Measurements from ENCODE around the gene NRG2.

NRG2 gene

DNA sequence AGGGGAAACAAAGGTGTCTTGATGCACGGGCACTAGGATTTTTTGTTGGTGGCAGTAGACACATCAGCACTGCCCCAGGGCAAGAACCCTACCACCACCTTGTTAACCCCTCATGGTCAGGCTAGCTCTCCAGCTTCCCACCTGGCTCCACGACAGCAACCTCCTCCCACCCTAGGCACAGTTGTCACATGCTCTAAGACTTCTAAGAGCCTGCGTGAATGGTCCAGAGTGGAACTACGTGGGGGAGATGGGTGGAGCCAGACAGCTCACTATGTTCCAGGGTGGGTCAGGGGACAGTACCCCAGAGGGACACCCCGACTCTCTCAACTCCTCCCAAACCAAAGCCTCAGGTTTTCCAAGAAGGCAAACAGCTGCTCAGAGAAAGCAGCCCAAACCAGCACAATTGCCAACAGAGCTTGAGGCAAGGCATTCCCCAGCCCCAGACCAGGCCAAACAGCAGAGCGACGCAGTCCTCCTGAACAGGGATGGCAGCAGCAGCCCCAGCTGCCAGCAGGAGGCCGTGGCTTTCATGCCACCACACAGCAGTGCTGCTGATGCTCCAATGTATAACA, 78.0 kb downstream of the NRG2 start:
- Histone ChIP-seq H3K27me3 (ENCODE audit: control insufficient read depth, insufficient read depth, low read length) (peaks cover 12% of the 10 kb centered on the region), H3K4me3 (ENCODE audit: low read depth, low read length) (no peak overlapping the region), H3K9me3 (ENCODE audit: control insufficient read depth, insufficient read depth, low read length) (no peaks in the 10 kb centered on the region), H3K9ac (ENCODE audit: low read depth, low read length) (no peak overlapping the region), H3K36me3 (ENCODE audit: control insufficient read depth, insufficient read depth, low read length) (no peaks in the 10 kb centered on the region), H3K4me1 (ENCODE audit: control insufficient read depth, insufficient read depth, low read length) (no peaks in the 10 kb centered on the region)

DNA sequence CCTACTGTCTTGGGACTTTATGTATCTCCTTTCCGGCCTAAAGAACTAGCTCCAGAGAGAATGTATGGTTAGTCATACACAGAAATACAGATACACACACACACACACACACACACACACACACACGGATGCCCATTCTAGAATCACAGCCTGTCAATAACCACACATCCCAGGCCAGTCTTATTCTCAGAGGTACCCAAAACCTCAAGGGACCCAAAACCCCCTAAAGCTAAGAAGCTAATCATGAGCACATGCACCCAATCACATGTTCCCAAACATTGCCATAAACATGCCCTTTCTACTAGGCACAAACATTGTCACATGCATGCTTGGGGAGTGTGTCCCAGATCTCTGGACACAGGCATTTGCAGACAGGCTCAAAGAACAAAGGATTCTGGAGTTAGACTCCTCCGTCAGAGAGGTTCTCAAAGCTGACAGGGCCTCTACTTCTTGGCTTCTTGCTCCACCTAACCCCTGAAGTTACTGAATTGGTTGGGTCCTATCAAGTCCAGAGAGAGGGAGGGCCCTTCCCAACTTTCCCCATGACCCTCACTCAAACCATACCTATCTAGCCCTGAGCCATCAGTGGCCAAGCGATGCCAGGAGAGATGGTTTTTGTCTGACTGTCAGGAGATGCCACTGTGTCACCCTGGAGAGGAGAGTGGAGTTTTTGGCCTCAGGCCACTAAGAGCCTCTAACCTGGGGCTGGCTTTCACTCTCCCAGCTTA, 78.7 kb downstream of the NRG2 start:
- Histone ChIP-seq H3K9ac (ENCODE audit: low read depth, low read length) (no peak overlapping the region), H3K9me3 (ENCODE audit: control insufficient read depth, insufficient read depth, low read length) (no peaks in the 10 kb centered on the region), H3K27me3 (ENCODE audit: control insufficient read depth, insufficient read depth, low read length) (peaks cover 11% of the 10 kb centered on the region), H3K36me3 (ENCODE audit: control insufficient read depth, insufficient read depth, low read length) (no peaks in the 10 kb centered on the region), H3K4me1 (ENCODE audit: control insufficient read depth, insufficient read depth, low read length) (no peaks in the 10 kb centered on the region), H3K4me3 (ENCODE audit: low read depth, low read length) (no peak overlapping the region)

DNA sequence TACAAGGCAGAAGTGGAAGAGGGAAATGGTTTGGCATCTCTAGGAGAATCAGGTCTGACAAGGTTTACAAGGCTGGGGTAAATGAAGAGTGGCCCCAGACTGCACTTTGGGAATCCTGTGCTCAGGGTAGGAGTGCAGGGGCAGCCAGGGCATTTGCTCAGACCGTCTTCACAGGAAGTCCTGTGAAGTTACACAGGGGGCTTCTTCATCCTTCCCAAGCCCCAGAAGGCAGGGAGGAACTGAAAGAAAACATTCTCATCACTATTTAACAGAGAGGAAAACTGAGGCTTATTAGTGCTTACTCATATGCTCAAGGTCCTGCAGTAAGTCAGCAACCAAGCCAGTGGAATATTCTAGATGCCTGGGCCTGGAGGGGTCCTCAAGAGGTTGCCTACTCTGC, 80.7 kb downstream of the NRG2 start:
- Histone ChIP-seq H3K9ac (ENCODE audit: low read depth, low read length) (no peak overlapping the region), H3K9me3 (ENCODE audit: control insufficient read depth, insufficient read depth, low read length) (no peaks in the 10 kb centered on the region), H3K36me3 (ENCODE audit: control insufficient read depth, insufficient read depth, low read length) (no peaks in the 10 kb centered on the region), H3K4me3 (ENCODE audit: low read depth, low read length) (no peak overlapping the region), H3K27me3 (ENCODE audit: control insufficient read depth, insufficient read depth, low read length) (peaks cover 6% of the 10 kb centered on the region), H3K4me1 (ENCODE audit: control insufficient read depth, insufficient read depth, low read length) (no peaks in the 10 kb centered on the region)

DNA sequence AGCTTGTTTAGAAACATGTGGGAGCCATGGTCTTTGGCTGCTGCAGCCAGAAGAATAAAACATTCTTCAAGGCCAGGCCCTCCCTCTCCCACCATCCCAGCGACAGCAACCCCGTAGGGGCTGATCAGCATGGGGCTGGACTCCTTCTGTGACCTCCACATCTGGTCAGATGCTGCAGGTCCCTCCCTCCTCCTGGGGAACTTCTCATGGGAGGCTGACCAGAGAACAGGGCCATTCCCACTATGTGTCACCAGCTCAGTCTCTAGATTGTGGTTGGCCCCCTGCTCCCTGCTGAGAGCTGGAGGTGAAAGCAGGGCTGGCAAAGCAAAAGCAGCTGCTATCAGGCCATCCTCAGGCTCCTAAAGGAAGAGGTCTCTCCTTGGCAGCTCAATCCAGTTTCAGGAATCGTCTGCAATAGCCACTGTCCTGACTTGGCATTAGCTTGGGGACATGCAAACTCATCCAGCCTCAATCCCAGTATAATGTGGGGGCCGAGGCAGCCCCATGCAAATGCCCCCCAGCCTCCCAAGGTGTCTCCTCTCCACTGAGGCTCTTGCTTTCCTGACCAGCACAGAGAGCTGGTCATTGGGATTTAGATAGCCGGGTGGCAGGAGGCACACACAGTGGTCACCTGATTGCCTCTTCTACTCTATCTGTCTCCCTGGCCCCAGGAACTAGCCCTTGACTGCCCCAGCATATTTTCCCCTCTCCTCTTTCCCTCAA, 81.5 kb downstream of the NRG2 start:
- Histone ChIP-seq H3K27me3 (ENCODE audit: control insufficient read depth, insufficient read depth, low read length) (peaks cover 6% of the 10 kb centered on the region), H3K36me3 (ENCODE audit: control insufficient read depth, insufficient read depth, low read length) (no peaks in the 10 kb centered on the region), H3K4me1 (ENCODE audit: control insufficient read depth, insufficient read depth, low read length) (no peaks in the 10 kb centered on the region), H3K4me3 (ENCODE audit: low read depth, low read length) (no peak overlapping the region), H3K9ac (ENCODE audit: low read depth, low read length) (no peak overlapping the region), H3K9me3 (ENCODE audit: control insufficient read depth, insufficient read depth, low read length) (no peaks in the 10 kb centered on the region)

DNA sequence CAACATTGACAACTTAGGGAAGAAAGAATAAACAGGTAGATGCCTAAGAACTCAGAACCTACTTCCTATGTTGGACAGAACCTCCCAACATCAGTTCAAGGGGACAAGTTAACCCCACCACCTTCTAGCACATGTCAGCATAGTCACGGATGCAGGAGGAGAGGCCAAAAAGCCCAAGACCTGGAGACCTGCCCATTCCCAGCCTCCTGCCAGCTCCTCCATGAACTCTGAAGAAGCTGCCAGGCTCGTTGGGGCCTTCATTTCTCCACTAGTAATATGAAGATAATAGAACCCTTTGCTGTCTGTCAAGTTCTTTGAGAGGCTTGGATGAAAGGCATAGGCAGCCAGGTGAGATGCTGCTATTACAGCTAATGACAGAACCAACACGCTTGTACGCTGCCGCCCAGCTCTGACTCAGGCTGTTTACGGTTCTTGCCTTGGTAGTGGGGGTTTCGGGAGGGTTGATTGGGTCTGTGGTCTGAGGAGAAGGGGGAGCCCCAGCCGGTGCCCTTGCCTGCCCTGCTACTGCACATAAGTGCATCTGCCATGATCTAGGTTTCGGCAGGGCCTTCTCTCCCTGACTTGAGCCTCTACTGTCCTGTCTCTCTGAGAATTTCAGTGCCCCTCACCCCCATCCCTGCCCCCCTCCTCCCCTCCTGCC, 82.2 kb downstream of the NRG2 start:
- H3K9me3 ChIP-seq (ENCODE audit: control insufficient read depth, insufficient read depth, low read length), result no peaks in the 10 kb centered on the region
- no peak overlapping the region for H3K9ac ChIP-seq (ENCODE audit: low read depth, low read length)
- peaks cover 6% of the 10 kb centered on the region for H3K27me3 ChIP-seq (ENCODE audit: control insufficient read depth, insufficient read depth, low read length)
- H3K36me3 ChIP-seq (ENCODE audit: control insufficient read depth, insufficient read depth, low read length), result no peaks in the 10 kb centered on the region
- H3K4me1 ChIP-seq (ENCODE audit: control insufficient read depth, insufficient read depth, low read length), result peaks cover 2% of the 10 kb centered on the region
- H3K4me3 ChIP-seq (ENCODE audit: low read depth, low read length), result no peak overlapping the region

DNA sequence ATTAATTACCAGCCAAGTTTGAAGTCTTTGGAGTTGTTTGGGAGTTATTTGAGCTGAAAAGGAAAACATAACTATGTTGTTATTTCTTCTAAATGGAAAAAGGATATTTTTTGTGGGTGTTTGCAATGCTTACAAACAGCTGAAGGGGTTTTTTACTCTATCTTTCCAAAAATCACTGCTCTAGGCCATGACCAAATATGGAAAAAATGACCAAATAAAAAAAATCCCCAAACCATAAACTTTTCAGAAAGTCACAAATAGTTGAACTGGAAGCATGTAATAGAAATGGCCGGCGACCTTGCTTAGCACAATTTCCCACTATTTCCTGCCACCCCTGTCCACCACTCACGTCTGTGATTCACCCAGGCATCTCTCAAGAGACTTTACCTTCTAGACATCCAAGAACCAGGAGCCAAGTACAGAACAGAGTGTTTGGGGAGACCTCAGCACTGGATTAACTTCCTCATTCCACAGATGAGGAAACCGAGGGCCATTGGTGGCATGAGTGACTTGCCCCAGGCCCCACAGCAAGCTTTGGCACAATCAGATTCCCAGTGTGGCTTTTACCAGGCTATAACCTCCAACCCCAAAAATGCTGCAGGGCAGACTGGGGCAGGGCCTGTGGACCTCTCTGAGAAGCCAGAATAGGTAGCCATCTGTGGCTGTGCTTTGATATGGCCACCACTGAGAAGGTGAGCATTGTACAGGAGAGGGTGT, 84.5 kb downstream of the NRG2 start:
- H3K9ac ChIP-seq (ENCODE audit: low read depth, low read length), result no peak overlapping the region
- peaks cover 13% of the 10 kb centered on the region for H3K4me1 ChIP-seq (ENCODE audit: control insufficient read depth, insufficient read depth, low read length)
- H3K36me3 ChIP-seq (ENCODE audit: control insufficient read depth, insufficient read depth, low read length), result no peaks in the 10 kb centered on the region
- peaks cover 3% of the 10 kb centered on the region for H3K27me3 ChIP-seq (ENCODE audit: control insufficient read depth, insufficient read depth, low read length)
- no peaks in the 10 kb centered on the region for H3K9me3 ChIP-seq (ENCODE audit: control insufficient read depth, insufficient read depth, low read length)
- H3K4me3 ChIP-seq (ENCODE audit: low read depth, low read length), result no peak overlapping the region

DNA sequence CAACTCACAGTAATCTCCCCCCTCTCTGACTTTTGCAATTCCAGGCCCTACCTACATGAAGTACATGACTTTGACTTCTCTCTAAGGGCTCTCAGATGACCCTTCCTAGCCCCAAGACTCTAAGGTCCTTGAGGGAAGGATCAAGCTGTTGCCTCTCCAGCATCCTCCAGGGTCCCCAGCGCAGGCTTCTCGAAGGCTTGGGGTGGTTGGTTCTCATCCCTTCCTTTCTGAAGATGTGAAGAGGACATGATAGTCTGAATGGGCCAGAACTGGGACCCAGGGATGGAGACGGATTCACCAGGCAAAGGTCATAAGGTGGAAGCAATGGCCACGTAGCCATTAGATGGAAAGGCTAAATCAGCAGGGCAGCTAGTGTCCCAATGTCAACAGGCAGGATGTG, 86.8 kb downstream of the NRG2 start:
- Histone ChIP-seq H3K9me3 (ENCODE audit: control insufficient read depth, insufficient read depth, low read length) (no peaks in the 10 kb centered on the region), H3K27me3 (ENCODE audit: control insufficient read depth, insufficient read depth, low read length) (no peaks in the 10 kb centered on the region), H3K4me1 (ENCODE audit: control insufficient read depth, insufficient read depth, low read length) (peaks cover 13% of the 10 kb centered on the region), H3K9ac (ENCODE audit: low read depth, low read length) (no peak overlapping the region), H3K4me3 (ENCODE audit: low read depth, low read length) (no peak overlapping the region), H3K36me3 (ENCODE audit: control insufficient read depth, insufficient read depth, low read length) (no peaks in the 10 kb centered on the region)

DNA sequence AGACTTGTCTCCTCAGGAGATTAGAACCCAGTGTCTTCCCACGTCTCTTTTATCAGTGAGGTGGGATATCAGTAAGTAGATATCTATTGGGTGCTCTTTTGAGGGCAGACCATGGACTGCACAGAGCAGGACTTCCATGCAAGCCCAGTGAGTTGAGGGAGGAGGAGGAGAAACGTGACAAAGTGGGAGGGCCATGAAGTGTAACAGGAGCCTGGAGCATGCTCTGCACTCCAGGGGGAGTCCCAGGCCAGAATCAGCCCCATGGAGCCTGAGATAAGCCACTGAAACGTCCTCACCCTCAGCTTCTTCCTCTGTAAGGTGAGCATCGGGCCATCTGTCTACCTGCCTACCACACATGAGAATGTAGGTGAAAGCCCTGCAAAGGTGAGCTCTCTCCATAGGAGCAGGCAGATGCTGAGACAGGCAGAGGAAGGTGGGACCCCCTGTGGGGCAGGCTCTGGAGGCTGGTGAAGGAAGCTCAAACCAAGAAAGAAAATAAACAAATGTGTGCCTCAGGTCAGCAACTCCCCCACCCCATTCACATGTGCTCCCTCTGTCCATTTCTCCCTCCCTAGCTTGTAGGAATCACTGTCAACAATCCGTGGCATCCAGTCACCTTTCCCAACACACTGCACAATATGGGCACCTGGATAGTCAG, 87.4 kb downstream of the NRG2 start:
- Histone ChIP-seq H3K27me3 (ENCODE audit: control insufficient read depth, insufficient read depth, low read length) (no peaks in the 10 kb centered on the region), H3K9ac (ENCODE audit: low read depth, low read length) (no peak overlapping the region), H3K4me1 (ENCODE audit: control insufficient read depth, insufficient read depth, low read length) (peaks cover 13% of the 10 kb centered on the region), H3K9me3 (ENCODE audit: control insufficient read depth, insufficient read depth, low read length) (no peaks in the 10 kb centered on the region), H3K36me3 (ENCODE audit: control insufficient read depth, insufficient read depth, low read length) (no peaks in the 10 kb centered on the region), H3K4me3 (ENCODE audit: low read depth, low read length) (no peak overlapping the region)

DNA sequence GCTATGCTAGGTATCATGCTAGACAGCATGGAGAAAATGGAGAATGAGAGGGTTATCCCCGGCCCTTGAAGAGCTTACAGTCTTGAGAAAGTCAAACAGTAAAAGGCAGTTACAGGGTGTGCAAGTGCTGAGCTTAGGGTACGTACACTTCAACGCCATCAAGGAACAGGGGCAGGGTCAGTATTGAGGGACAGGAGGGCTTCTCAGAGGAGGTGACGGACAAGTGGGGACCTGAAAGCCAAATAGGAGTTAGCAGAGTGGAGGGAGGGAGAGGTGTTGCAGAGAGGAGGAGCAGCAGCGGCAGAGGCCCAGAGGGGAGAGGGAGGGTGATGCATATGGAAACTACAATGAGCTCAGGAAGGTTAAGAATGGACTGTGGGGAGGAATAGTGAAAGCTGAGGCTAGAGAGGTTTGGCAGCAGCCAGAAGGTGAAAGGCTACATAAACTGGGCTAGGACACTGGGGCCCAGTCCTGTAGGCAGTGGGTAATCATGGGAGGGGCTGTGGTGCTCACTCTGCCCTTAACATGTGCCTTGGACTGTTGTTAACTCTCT, 88.0 kb downstream of the NRG2 start:
- H3K4me1 ChIP-seq (ENCODE audit: control insufficient read depth, insufficient read depth, low read length), result peaks cover 13% of the 10 kb centered on the region

DNA sequence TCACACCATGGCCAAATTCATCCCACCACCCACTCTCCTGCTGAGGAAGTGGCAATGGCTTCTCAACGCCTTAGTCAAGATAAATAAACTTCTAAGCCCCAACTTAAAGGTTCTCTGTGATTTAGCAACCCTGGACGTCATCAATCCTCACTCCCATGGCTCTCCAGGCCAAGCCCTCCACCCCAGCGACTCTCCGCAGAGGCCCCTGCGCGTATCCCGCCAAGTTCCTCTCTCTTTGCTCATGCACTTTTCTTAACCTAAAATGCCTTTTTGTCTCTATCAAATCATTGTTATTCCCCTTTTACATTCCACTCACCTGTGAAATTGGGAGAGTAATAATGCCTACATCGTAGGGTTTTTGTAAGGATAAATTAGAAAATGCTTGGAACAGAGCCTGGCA, 88.6 kb downstream of the NRG2 start:
- Histone ChIP-seq H3K27me3 (ENCODE audit: control insufficient read depth, insufficient read depth, low read length) (no peaks in the 10 kb centered on the region), H3K4me3 (ENCODE audit: low read depth, low read length) (no peak overlapping the region), H3K36me3 (ENCODE audit: control insufficient read depth, insufficient read depth, low read length) (no peaks in the 10 kb centered on the region), H3K9ac (ENCODE audit: low read depth, low read length) (no peak overlapping the region), H3K9me3 (ENCODE audit: control insufficient read depth, insufficient read depth, low read length) (no peaks in the 10 kb centered on the region), H3K4me1 (ENCODE audit: control insufficient read depth, insufficient read depth, low read length) (peaks cover 13% of the 10 kb centered on the region)

More for the DNA sequence above, 88.0 kb downstream of the NRG2 start:
- Histone ChIP-seq H3K9me3 (ENCODE audit: control insufficient read depth, insufficient read depth, low read length) (no peaks in the 10 kb centered on the region), H3K36me3 (ENCODE audit: control insufficient read depth, insufficient read depth, low read length) (no peaks in the 10 kb centered on the region), H3K9ac (ENCODE audit: low read depth, low read length) (no peak overlapping the region), H3K27me3 (ENCODE audit: control insufficient read depth, insufficient read depth, low read length) (no peaks in the 10 kb centered on the region), H3K4me3 (ENCODE audit: low read depth, low read length) (no peak overlapping the region)

DNA sequence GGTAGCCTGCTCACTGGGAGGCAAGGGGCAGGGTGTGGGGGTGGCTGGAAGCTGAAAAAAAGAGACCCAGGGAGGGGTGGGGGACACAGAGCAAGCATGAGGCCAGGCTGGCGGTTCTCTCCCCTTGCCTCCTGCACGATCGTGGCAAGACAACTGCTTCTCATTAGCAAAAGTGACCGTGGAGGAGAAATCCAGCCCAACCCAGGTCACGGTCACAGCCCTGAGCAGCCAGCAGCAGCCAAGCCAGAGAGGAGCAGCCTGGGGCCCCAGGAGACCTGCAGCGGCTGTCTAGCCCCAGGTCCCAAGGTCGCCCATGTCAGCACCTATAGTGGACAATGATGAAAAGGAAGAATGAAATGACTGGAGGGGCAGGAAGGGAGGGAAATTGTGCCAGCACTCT, 89.1 kb downstream of the NRG2 start:
- H3K4me3 ChIP-seq (ENCODE audit: low read depth, low read length), result no peak overlapping the region
- no peaks in the 10 kb centered on the region for H3K27me3 ChIP-seq (ENCODE audit: control insufficient read depth, insufficient read depth, low read length)
- H3K9me3 ChIP-seq (ENCODE audit: control insufficient read depth, insufficient read depth, low read length), result no peaks in the 10 kb centered on the region
- peaks cover 13% of the 10 kb centered on the region for H3K4me1 ChIP-seq (ENCODE audit: control insufficient read depth, insufficient read depth, low read length)
- H3K9ac ChIP-seq (ENCODE audit: low read depth, low read length), result no peak overlapping the region
- no peaks in the 10 kb centered on the region for H3K36me3 ChIP-seq (ENCODE audit: control insufficient read depth, insufficient read depth, low read length)
